GM19467 (cell line): ENCODE measurements around the gene KRTAP1-4.
"Not testable (repeated sequence)": the region's sequence is repeated elsewhere in the genome, so short reads cannot be mapped to it uniquely, and the experiment has no call there.

Experiments
- ATAC-seq: cut with Tn5 transposase; IDR thresholded peaks from one replicate; pipeline ENCODE4 v1.9.1; 2021; ENCODE audit warnings: mild to moderate bottlenecking, moderate library complexity; ENCODE audit not compliant: unreplicated experiment

Gene KRTAP1-4

DNA sequence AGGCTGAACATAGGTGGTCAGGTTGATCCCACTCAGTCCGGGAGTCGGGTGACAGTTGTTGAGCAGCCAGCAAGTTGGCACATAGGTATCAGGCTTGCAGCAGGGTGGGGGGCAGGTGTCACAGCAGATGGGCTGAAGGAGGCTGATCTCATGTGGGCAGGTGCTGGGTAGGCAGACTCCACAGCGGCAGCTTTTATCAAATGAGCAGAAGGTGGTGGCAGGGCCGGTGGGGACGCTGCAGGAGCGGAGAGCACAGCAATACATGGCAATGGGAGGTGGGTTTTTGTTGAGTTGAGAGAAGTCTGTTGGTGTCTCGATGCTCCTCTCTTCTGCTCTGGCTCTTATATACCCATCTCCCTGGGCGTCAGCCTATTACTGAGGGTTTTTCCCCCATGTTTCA lies 21.2 kb downstream of the KRTAP1-4 start, which contains the start of gene KRTAP3-1:
TSS of gene KRTAP3-1 (minus strand) at position 318 of the 400 bp plus-strand sequence. CDS start at position 264, 54 bp downstream.
- no peak for ATAC-seq

DNA sequence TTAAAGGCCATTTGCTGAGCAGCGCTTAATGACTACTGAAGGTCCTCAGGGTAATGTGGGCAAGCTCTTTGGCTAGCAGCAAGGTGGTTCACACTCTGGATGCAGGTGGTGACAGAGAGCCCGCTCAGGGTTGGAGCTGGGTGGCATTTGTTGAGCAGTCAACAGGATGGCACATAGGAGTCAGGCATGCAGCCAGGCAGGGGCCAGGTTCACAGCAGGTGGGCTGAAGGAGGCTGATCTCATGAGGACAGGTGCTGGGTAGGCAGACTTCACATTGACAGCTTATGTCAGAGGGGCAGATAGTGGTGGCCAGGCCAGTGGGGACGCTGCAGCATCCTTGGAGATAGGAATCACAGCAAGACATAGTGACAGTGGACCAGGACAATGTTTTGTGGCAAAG lies 25.6 kb downstream of the KRTAP1-4 start:
- ATAC-seq, result no peak

DNA sequence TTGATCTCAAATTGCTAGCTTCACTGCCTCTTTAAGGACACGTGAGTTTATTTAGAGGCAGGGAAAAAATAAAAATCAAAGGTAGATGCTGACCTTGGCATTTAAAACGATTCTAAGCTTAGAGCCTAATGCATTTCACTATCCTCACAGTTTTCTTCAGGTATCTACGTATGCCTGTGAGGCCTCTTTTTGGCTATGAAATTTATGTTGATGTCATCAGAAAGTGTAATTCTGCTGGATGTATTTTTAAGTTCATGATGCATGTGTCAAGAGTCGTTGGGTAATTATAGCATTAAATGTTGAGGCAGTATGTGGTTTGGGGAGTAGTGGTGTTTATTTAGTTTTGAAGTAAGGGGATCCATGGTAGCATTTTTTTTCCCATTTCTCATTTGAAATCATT lies 26.1 kb downstream of the KRTAP1-4 start:
- ATAC-seq, result no peak

DNA sequence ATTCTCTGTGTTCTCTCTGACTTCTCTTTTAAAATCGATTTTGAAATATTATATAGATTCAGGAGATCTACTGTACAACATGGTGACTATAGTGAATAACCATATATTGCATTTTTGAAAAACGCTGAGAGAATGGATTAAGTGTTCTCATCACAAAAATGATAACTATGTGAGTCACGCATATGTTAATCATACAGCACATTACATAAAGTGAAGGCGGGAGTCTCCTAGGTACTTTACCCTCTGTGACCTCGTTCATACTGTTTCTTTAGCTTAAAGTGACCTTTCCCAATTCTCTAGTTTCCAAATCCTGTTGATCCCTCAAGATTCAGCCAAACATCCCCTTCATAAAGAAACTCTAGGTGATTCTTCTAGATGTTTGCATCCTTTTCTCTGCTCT lies 27.2 kb downstream of the KRTAP1-4 start:
- no peak for ATAC-seq

DNA sequence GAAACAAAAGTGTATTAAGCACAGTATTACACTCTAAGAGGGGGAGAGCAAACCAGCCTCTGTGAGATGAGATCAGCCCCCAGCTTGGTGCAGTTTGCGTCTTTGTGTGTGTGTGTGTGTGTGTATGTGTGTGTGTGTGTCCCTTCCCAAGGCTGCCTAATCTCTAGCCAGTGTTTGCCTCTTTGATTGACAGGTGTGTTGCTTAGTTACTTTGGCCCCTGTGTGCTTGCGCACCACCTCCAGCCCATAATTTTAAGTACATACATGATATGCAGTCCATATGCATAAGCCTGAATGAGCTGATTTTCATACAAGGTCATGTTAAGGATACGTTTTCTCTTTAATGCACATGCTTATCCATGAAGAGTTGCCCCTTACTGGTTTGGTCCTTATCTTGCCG lies 28.2 kb downstream of the KRTAP1-4 start:
- no peak for ATAC-seq

DNA sequence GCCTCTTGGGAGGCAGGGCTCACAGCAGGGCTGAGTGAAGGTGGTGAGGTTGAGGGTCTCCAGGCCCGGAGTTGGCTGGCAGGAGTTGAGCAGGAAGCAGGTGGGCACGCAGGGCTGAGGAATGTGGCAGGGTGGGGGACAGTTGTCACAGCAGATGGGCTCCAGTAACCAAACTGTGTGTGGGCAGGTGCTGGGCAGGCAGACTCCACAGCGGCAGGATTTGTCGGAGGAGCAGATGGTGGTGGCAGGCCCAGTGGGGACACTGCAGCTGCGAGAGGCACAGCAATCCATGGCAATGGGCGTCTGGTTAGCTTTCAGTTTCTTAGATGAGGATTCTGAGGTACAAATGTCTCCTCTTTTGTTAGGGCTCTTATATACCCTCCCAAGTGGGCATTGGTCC lies 30.4 kb downstream of the KRTAP1-4 start, which contains the start of gene KRTAP3-2:
TSS of gene KRTAP3-2 (minus strand) at position 344 of the 400 bp plus-strand sequence. CDS start at position 291, 53 bp downstream.
- ATAC-seq, result not testable (repeated sequence)

DNA sequence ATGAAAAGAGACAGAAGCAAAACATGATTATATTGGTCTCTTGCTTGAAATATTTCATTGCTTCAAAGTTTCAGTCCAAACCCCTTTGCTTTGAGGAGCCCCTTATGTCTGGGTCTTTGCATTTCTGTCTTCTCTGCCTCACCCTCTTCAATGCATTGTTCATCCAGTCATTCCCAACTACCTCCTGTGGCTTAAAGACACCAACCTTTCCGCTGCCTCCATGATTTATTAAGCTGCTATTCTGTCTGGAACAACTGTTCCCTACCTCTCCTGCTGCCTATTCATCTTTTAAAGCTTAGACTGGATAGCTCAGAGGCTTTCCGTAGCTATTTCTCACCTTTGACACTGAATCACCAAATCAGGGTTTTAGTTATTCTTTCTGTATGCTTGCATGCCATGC lies 32.6 kb downstream of the KRTAP1-4 start:
- no peak for ATAC-seq

DNA sequence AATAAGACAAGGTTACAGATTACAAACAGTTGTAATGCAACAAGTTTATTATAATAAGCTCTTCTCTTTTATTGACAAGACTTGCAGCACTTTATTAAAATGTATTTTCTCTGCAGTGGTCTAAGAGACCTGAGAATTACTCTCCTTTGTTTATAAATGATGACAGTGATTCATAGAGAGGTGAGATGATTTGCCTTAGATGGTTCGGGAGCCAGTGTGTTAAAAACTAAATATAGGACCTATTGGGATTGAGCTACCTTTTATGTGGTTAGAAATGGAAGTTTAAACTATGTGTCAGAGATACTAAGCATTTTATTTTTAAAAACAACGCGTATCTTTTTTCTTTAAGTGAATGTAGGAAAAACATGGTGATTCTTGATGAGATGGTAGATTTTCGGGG lies 33.2 kb downstream of the KRTAP1-4 start:
- ATAC-seq, result no peak

DNA sequence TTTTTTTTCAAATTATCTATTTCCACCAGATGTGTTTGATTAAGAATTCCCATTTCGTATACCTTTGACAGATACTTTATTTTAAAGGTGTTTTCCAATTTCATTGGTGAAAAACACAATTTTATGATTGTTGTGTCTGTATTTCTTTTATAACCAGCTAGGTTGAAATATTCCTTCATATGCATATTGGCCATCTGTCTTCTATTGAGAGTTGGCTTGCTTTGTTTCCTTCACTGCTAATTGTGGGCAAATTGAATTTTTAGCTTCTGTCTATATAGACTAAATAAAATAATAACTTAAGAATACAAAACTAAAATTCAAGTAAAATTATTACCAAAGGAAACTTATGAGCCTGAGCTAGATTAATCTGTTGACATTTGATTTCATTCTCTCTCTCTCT lies 34.9 kb downstream of the KRTAP1-4 start:
- no peak for ATAC-seq

DNA sequence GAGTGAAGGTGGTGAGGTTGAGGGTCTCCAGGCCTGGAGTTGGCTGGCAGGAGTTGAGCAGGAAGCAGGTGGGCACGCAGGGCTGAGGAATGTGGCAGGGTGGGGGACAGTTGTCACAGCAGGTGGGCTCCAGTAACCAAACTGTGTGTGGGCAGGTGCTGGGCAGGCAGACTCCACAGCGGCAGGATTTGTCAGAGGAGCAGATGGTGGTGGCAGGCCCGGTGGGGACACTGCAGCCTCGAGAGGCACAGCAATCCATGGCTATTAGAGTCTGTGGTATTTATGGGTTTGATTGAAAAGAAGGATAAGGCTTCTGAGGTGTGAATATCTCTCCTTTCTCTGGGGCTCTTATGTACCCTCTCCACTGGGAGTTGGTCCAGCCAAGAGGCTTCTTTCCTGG lies 36.2 kb downstream of the KRTAP1-4 start, which contains the start of gene KRTAP3-3:
TSS of gene KRTAP3-3 (minus strand) at position 326 of the 400 bp plus-strand sequence. CDS start at position 259, 67 bp downstream.
- no peak for ATAC-seq

DNA sequence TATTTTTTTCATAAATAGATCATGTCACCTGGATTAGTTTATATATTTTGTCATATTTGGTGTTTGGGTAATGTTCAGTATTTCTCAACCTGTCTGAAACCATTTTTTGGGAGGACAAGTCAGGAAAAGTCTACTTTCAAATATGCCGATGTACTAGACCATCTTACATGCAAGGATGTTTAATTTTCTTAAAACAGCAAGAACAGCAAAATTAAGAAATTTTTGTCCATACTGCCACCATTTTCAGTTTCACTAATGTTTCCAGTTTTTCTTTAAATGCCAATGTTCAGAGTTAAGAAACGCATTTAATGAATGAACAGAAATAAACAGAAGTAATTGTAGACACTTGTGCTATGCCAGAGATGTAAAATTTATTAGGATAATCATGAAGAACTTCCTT lies 36.9 kb downstream of the KRTAP1-4 start:
- ATAC-seq, result no peak

DNA sequence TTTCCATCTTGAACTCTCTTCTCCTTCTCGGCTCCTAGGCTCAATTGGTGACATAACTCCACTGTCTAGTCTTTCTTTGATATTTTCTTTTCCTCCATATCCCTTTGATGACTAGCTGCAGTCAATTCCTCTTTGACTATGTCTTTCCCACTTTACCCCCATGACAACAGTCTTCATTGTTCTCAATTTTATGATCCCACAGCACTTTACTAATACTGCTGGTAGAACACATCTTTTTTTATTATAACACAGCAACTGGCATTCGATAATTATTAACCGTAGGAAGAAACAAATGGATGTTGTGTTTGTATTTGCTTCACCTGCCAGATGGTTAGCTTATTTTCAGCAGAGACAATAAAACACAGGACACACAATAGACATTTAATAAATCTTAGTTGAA lies 37.3 kb downstream of the KRTAP1-4 start:
- ATAC-seq, result no peak

DNA sequence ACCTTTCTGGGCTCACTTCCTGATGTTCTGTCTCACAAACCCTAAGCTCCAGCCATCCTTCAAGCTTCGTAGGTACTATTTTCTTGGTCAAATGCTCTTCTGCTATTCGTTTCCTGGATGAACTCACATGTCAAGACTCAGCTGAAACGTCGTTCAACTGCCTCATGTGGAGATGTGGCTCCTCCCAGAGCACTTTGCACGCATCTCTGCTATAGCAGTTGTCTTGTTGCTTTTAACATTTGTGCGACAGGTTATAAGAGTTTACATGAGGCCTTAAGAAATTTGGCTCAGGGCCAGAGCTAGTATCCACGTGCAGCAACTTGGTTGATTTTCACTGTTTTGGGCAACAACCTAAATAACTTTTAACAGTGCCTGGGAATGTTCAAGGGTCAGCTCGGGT lies 43.1 kb downstream of the KRTAP1-4 start:
- ATAC-seq, result no peak

DNA sequence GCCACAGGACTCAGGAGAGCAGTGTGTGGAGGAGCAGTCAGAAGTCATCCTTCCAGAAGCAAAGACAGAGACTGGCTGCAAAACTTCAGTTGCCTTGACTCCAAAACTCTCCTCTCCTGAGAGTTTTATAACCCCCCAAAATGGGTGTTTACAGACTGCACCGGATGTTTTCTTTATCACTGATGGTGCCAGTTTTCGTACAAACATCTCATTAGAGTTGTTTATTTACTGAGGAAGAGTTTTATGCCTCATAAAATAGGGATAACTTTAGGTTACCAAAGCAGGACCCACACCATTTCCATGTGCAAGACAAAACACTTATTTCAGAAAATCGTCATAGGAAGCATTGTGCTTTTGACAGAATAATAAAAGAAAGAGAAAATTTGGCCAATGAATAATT lies 45.8 kb downstream of the KRTAP1-4 start, which contains the start of gene KRT40:
TSS of gene KRT40 (minus strand) at position 101 of the 400 bp plus-strand sequence. CDS start at position 48, 53 bp downstream.
- no peak for ATAC-seq

DNA sequence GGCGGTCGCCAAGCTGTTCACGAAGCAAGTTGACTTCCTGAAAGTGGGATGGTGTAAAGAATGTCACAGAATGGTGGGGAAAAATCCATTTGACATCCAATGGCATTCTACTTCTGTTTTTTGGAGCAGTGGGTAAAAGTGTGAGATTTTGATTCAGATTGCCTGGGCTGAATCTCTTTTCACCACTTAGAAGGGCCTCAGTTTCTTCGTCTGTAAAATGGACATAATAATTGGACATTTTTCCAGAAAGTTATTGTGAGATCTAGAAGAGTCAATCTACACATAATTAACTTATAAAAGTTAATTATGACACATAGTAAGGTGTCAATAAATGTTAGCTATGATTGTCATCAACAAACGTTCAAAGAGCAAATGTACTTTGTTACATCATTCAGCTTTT lies 48.9 kb downstream of the KRTAP1-4 start:
- no peak for ATAC-seq

DNA sequence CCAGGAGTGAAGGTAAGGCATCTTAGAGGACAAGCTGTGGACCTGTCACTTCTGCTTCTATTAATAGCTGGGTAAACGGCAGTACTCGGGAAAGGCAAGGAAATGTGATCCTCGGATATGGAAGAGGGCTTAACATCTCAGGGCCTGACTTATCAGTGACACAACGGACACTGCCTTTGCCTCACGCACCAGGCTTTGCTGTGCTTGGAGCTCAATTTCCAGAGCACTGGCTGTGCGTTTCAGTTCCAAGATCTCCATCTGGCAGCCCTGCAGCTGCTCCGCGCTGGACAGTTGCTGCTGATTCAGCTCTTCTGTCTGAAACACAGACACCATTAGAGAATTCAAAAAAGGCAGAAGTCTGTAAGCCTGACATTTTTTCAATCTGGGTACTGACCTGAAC lies 49.4 kb downstream of the KRTAP1-4 start:
- no peak for ATAC-seq

DNA sequence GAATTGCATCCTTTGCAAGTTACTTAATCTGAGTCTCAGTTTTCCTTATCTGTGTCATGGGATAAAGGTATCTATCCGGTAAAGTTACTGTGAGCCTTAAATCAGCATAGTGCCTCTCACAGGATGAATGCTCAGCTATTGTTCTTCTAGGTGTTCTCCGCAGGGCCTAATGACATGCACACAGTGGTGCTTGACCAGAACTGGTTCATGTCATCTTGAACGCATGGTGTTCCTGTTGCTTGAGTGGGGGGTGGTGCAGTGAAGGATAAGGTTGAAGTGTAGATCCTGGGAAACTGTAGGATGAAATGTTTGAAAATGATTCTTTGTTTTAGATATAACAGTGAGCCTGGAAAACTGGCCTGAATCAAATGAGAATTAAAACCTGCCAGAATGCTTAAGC lies 49.9 kb downstream of the KRTAP1-4 start:
- no peak for ATAC-seq
